ENCODE data around the gene SCUBE1. TPM values are rescaled to one million over a fixed set of nuclear protein-coding genes. Genes with fewer than 3 reads are reported as not detected.

The SCUBE1 gene
- total and polyA plus RNA-seq, 2 donors (not counting 3 experiments of a cell fraction or from before 2014, with no cell fraction given) = 0.07 TPM; not detected in 1

- BruUV-seq (replicated peaks) = no TSS peak
- Histone ChIP-seq H3K9me1 (replicated peaks; ENCODE audit: control insufficient read depth, extremely low read depth, insufficient read depth, low read length) (no peaks in the 10 kb centered on the region), H3K4me3 (replicated peaks in 1 of 3; ENCODE audit: insufficient read depth in 1 of 3, low read depth in 1 of 3, low read length in 3 of 3) (no peak overlapping the region), H3K36me3 (ENCODE audit: control insufficient read depth in 2 of 2, extremely low read depth in 1 of 2, insufficient read depth in 2 of 2, low read length in 2 of 2) (peaks cover 0 to 8% of the 10 kb centered on the region in 2 experiments), H3K4me2 (ENCODE audit: insufficient read depth, low read length) (no peak overlapping the region), H3K4me1 (ENCODE audit: control insufficient read depth, extremely low read depth, insufficient read depth, low read length) (peaks cover 3% of the 10 kb centered on the region), H3K27me3 (ENCODE audit: control insufficient read depth in 2 of 2, insufficient read depth in 2 of 2, low read length in 2 of 2) (no peaks in the 10 kb centered on the region), H2AFZ (ENCODE audit: low read depth, low read length) (no peak overlapping the region), H3K79me2 (ENCODE audit: control insufficient read depth, insufficient read depth, low read length) (peaks cover 64% of the 10 kb centered on the region), H3K27ac (ENCODE audit: insufficient read depth, low read depth, low read length) (no peak overlapping the region), H3K9me3 (replicated peaks; ENCODE audit: control insufficient read depth, insufficient read depth, low read length) (no peaks in the 10 kb centered on the region), H3K9ac (replicated peaks; ENCODE audit: extremely low read depth, insufficient read depth, low read length) (no peak overlapping the region), H4K20me1 (replicated peaks; ENCODE audit: control insufficient read depth, extremely low read depth, insufficient read depth, low read length) (no peaks in the 10 kb centered on the region)
- no peak for DNase-seq (ENCODE audit: low read depth, low spot score)
- dilution Hi-C loops (cut with MboI; ENCODE audit: extremely low pct_ligation_motif_present, low sequenced_read_pairs) = no loop called here
- POLR2A ChIA-PET = no interaction called here
- TF ChIP-seq JUN (IDR thresholded peaks at IDR 0.05; ENCODE audit: borderline replicate concordance, insufficient read depth, insufficient read length, low read depth) (no peak), EZH2 (IDR thresholded peaks at IDR 0.05; ENCODE audit: borderline replicate concordance, low read depth, low read length, severe bottlenecking) (no peak), MYC (IDR thresholded peaks at IDR 0.05; ENCODE audit: low read depth, low read length) (no peak), POLR2AphosphoS5 (IDR thresholded peaks at IDR 0.05; ENCODE audit: insufficient read depth, low read depth, low read length) (no peak), POLR2A (IDR thresholded peaks at IDR 0.05; ENCODE audit: low read depth, low read length) (no peak), FOS (IDR thresholded peaks at IDR 0.05; ENCODE audit: borderline replicate concordance, insufficient read depth, low read length) (no peak), GATA2 (IDR thresholded peaks at IDR 0.05; ENCODE audit: insufficient read depth, insufficient read length, low read depth, low read length) (no peak), MAX (IDR thresholded peaks at IDR 0.05; ENCODE audit: insufficient read depth, insufficient read length) (no peak)
- TF ChIP-seq, protein P1, sequence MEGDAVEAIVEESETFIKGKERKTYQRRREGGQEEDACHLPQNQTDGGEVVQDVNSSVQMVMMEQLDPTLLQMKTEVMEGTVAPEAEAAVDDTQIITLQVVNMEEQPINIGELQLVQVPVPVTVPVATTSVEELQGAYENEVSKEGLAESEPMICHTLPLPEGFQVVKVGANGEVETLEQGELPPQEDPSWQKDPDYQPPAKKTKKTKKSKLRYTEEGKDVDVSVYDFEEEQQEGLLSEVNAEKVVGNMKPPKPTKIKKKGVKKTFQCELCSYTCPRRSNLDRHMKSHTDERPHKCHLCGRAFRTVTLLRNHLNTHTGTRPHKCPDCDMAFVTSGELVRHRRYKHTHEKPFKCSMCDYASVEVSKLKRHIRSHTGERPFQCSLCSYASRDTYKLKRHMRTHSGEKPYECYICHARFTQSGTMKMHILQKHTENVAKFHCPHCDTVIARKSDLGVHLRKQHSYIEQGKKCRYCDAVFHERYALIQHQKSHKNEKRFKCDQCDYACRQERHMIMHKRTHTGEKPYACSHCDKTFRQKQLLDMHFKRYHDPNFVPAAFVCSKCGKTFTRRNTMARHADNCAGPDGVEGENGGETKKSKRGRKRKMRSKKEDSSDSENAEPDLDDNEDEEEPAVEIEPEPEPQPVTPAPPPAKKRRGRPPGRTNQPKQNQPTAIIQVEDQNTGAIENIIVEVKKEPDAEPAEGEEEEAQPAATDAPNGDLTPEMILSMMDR (IDR thresholded peaks at IDR 0.05; ENCODE audit: extremely low read depth in 1 of 2, insufficient read depth in 1 of 2, low read depth in 1 of 2, low read length in 2 of 2) = no peak
- CTCF ChIA-PET = interaction anchor here (0.7 kb wide), 1 partner anchor 13 kb away, joined by 4 read pairs; no protein-coding TSS in a partner anchor
- intact Hi-C loops (cut with micrococcal nuclease) = no loop called here
- no peak for FAIRE-seq
Measured at GRCh38 chr22:43155789-43156188, 187.4 kb downstream of the SCUBE1 start.

All from endothelial cell of umbilical vein (primary cell).